NCI-H1436 (cell line): ENCODE measurements around the gene S100PBP.
"Not testable (repeated sequence)": the region's sequence is repeated elsewhere in the genome, so short reads cannot be mapped to it uniquely, and the experiment has no call there.

Experiments
- DNase-seq: peaks from one replicate; lab custom pipeline; 2025; lab: John Stamatoyannopoulos, UW

S100PBP gene

GRCh38 chr1:32901823-32902534, 84.5 kb downstream of the S100PBP start:
- DNase-seq: no peak

DNA sequence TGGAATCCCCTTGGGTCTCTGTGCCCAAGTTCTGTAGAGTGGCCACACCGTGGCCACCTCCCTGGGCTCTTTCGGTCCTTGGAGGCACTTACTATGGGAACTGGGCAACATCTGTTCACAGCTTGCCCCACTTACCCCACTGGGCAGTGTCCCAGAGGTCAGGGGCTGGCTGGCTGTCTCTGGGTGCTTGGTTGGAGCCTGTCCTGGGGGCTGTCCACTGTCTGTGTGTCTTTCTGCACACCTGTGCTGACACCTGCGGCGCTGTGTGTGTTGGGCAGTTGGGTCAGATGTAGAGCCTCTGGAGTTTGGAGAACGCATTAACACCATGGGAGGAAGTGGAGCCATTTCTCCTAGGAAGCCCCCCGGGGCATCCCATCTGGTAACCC, 85.1 kb downstream of the S100PBP start:
- DNase-seq: no peak

GRCh38 chr1:32903991-32904785, 86.7 kb downstream of the S100PBP start:
- DNase-seq: no peak

- no peak for DNase-seq
Observed at GRCh38 chr1:32904797-32905196, 87.3 kb downstream of the S100PBP start.

DNA sequence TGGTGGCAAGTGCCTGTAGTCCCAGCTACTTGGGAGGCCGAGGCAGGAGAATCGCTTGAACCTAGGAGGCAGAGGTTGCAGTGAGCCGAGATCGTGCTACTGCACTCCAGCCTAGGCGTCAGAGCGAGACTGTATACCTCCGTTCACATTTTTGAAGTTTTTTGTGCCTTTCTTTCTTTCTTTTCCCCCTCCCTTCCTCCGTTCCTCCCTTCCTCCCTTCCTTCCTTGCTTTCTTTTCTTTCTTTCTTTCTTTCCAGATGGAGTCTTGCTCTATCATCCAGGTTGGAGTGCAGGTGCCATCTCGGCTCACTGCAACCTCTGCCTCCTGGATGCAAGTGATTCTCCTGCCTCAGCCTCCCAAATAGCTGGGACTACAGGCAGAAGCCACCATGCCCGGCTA, 88.1 kb downstream of the S100PBP start:
- DNase-seq: not testable (repeated sequence)

DNA sequence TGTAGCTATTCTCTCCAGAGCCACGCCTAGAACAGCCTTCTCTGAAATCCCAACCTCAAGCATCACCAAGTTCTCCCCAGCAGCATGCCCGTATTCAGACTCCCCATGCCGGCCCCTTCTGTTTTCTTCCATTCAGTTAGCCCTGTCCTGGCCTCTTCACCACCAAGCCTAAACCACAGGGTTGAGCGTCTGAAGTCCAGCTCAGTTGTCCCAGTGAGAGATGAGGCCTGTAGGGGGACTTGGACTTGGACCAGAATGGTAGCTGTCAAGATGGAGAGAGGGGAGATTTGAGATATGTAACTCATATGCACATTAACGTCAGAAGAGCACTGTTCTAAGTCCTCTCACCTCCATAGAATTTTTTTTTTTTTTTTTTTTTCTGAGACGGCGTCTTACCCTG, 89.2 kb downstream of the S100PBP start:
- no peak for DNase-seq

DNA sequence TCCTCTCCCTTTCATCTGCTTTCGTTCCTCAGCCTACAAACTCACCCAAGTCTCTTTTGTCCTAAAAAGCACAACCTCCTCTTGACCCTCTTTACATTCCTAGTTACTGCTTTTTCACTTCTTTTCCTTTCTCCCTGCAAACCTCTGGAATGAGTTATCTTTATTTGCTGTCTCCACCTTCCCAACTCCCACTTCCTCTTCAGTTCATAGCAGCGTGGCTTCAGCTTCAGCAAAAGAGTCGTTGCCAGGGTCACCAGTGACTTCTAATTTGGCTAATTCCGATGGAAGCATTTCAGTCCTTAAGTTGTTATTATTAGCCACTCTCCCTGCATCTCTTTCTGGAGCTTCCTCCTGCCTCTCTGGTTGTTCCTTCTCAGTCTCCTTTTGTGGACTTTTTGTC, 90.0 kb downstream of the S100PBP start:
- DNase-seq: no peak
